GM13977 (cell line): ENCODE data around the gene WDR88.
"Not testable (repeated sequence)": the region's sequence is repeated elsewhere in the genome, so short reads cannot be mapped to it uniquely, and the experiment has no call there.

Experiments
- DNase-seq: peaks from one replicate; pipeline ENCODE4 v3.0.0; 2012; ENCODE audit warnings: low spot score
- in situ Hi-C: fragments of 300-500 bp; cut with MboI; formaldehyde crosslinking; loops from one replicate; pipeline ENCODE4 v1.12.0; 2022; ENCODE audit warnings: low sequenced_read_pairs, low pct_unique_long_range_greater_than_20kb, mixed read lengths, inconsistent platforms; ENCODE audit not compliant: unreplicated experiment
- TF ChIP-seq, protein P1 (sequence below): IDR thresholded peaks from 2 replicates; pipeline ENCODE4 v1.5.1; 2012; ENCODE audit warnings: mild to moderate bottlenecking, control low read depth; ENCODE audit not compliant: insufficient read depth; ENCODE audit errors: extremely low read depth, missing control alignments

WDR88 gene

DNA sequence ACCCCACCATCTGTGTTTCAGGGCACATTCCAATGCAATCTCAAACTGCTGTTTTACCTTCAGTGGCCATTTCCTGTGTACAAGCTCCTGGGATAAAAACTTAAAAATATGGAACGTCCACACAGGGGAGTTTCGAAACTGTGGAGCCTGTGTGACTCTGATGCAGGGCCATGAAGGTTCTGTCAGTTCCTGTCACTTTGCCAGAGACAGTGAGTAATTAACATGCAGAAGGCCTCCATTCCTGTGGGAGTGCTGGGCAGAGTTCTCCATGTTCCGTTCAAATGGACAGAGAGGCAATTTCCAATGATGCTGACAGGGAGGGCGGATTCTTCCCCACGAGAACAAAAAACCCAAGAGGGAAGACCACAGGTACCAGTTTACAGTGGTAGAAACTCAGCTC, 24.4 kb downstream of the WDR88 start:
- DNase-seq, result no peak
- TF ChIP-seq, protein P1, sequence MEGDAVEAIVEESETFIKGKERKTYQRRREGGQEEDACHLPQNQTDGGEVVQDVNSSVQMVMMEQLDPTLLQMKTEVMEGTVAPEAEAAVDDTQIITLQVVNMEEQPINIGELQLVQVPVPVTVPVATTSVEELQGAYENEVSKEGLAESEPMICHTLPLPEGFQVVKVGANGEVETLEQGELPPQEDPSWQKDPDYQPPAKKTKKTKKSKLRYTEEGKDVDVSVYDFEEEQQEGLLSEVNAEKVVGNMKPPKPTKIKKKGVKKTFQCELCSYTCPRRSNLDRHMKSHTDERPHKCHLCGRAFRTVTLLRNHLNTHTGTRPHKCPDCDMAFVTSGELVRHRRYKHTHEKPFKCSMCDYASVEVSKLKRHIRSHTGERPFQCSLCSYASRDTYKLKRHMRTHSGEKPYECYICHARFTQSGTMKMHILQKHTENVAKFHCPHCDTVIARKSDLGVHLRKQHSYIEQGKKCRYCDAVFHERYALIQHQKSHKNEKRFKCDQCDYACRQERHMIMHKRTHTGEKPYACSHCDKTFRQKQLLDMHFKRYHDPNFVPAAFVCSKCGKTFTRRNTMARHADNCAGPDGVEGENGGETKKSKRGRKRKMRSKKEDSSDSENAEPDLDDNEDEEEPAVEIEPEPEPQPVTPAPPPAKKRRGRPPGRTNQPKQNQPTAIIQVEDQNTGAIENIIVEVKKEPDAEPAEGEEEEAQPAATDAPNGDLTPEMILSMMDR, result no peak
- in situ Hi-C loops, result no loop called here

DNA sequence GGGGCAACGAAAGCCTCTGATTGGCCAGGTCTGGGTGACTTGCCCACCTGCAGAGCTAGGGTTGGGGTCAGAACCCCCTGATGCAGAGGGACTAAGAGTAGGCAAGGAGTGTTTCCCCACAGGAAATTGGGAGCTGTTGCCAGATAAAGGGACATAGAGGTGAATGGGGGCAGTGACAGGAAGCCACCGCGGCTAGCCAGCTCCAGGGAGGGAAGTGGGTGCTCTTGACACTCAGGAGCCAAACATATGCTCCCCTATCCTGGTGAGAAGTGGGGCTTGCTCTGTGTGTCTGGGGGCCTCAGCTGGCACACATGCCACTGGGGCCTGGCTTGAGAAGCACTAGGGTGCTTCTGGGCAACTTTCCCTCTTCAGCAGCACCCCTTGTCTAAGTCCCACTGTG, 26.0 kb downstream of the WDR88 start:
- in situ Hi-C loops, result no loop called here
- no peak for DNase-seq
- TF ChIP-seq, protein P1, result no peak

- no peak for DNase-seq
- in situ Hi-C loops, result no loop called here
- TF ChIP-seq, protein P1, result no peak
Observed at GRCh38 chr19:33158365-33158764, 26.5 kb downstream of the WDR88 start.

DNA sequence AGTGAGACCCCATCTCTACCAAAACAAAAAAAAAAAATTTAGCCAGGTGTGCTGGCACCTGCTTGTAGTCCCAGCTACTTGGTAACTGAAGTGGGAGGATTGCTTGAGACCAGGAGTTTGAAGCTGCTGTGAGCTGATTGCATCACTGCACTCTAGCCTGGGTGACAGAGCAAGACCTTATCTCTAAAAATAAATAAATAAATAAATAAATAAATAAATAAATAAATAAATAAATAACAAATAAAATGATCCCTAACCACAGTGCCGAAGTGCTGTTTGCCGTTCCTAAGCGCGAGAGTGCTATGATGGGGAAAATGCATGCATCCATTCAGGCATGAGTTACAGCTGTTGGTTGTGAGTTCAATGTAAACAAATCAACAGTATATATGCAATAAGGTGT, 27.2 kb downstream of the WDR88 start:
- TF ChIP-seq, protein P1, result no peak
- in situ Hi-C loops, result no loop called here
- DNase-seq, result no peak

GRCh38 chr19:33159893-33160292, 28.0 kb downstream of the WDR88 start:
- no peak for DNase-seq
- in situ Hi-C loops, result no loop called here
- TF ChIP-seq, protein P1, result no peak

GRCh38 chr19:33161201-33161600, 29.3 kb downstream of the WDR88 start:
- no peak for DNase-seq
- in situ Hi-C loops, result no loop called here
- TF ChIP-seq, protein P1, result no peak

DNA sequence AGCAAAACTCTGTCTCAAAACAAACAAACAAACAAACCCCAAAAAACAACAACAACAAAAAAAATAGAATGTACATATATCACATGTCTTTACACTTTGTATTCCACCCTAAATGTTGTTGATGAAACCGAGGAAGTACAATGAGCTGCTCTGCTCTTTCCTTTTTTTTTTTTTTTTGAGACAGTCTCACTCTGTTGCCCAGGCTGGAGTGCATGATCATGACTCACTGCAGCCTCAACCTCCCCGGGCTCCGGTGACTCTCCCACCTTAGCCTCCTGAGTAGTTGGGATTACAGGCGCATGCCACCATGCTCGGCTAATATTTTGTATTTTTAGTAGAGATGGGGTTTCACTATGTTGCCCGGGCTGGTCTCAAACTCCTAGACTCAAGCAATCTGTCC, 31.6 kb downstream of the WDR88 start:
- TF ChIP-seq, protein P1, result no peak
- no peak for DNase-seq
- in situ Hi-C loops, result no loop called here

- in situ Hi-C loops, result not testable (repeated sequence)
Observed at GRCh38 chr19:33166037-33166436, 34.1 kb downstream of the WDR88 start.

More at GRCh38 chr19:33166037-33166436, 34.1 kb downstream of the WDR88 start:
- DNase-seq, result not testable (repeated sequence)
